IPS-NIHi7 (cell line): Measurements from ENCODE around the gene PLD5.
"Not testable (repeated sequence)": the region's sequence is repeated elsewhere in the genome, so short reads cannot be mapped to it uniquely, and the experiment has no call there.

ENCODE experiments used
- DNase-seq: peaks from one replicate; pipeline ENCODE4 v3.0.0; 2012; ENCODE audit warnings: mixed read lengths; ENCODE audit errors: extremely low spot score

The PLD5 gene

GRCh38 chr1:242426271-242426905, 98.1 kb downstream of the PLD5 start:
- DNase-seq: no peak

- DNase-seq: no peak
Measured at GRCh38 chr1:242425232-242425631, 99.3 kb downstream of the PLD5 start.

GRCh38 chr1:242416657-242417056, 107.8 kb downstream of the PLD5 start:
- DNase-seq: no peak

GRCh38 chr1:242412921-242413320, 111.6 kb downstream of the PLD5 start:
- DNase-seq: no peak

GRCh38 chr1:242411901-242412300, 112.6 kb downstream of the PLD5 start:
- DNase-seq: no peak

GRCh38 chr1:242405947-242406346, 118.5 kb downstream of the PLD5 start:
- DNase-seq: no peak

- no peak for DNase-seq
Measured at GRCh38 chr1:242404296-242404695, 120.2 kb downstream of the PLD5 start.

- no peak for DNase-seq
Measured at GRCh38 chr1:242402956-242403355, 121.5 kb downstream of the PLD5 start.

- no peak for DNase-seq
Measured at GRCh38 chr1:242401937-242402336, 122.6 kb downstream of the PLD5 start.

GRCh38 chr1:242398351-242398750, 126.1 kb downstream of the PLD5 start:
- DNase-seq: no peak

- no peak for DNase-seq
Measured at GRCh38 chr1:242391896-242392295, 132.6 kb downstream of the PLD5 start.

- not testable (repeated sequence) for DNase-seq
Measured at GRCh38 chr1:242376121-242376520, 148.4 kb downstream of the PLD5 start.

GRCh38 chr1:242350446-242350845, 174.1 kb downstream of the PLD5 start:
- DNase-seq: not testable (repeated sequence)

GRCh38 chr1:242349636-242350035, 174.9 kb downstream of the PLD5 start:
- no peak for DNase-seq

- DNase-seq: not testable (repeated sequence)
Measured at GRCh38 chr1:242330865-242331264, 193.6 kb downstream of the PLD5 start.

- not testable (repeated sequence) for DNase-seq
Measured at GRCh38 chr1:242327381-242327780, 197.1 kb downstream of the PLD5 start.

- DNase-seq: not testable (repeated sequence)
Measured at GRCh38 chr1:242321981-242322380, 202.5 kb downstream of the PLD5 start.

- DNase-seq: peak; percentile 7
Measured at GRCh38 chr1:242318140-242318539, 206.4 kb downstream of the PLD5 start.

- DNase-seq: not testable (repeated sequence)
Measured at GRCh38 chr1:242314865-242315264, 209.6 kb downstream of the PLD5 start.

GRCh38 chr1:242314085-242314649, 210.3 kb downstream of the PLD5 start:
- not testable (repeated sequence) for DNase-seq

- not testable (repeated sequence) for DNase-seq
Measured at GRCh38 chr1:242308681-242309080, 215.8 kb downstream of the PLD5 start.

- DNase-seq: not testable (repeated sequence)
Measured at GRCh38 chr1:242293781-242294180, 230.7 kb downstream of the PLD5 start.

GRCh38 chr1:242288067-242288466, 236.4 kb downstream of the PLD5 start:
- not testable (repeated sequence) for DNase-seq
